OCI-LY3 (cell line): ENCODE measurements around the gene PGLYRP3.

ENCODE experiments used
- H2AFZ ChIP-seq: fragments of 200-600, 300-600 bp; shearing (Covaris generic); 2 replicates; pipeline ENCODE4 v1.6.0; 2014; ENCODE audit warnings: antibody characterized with exemption, low read depth, low read length
- H3K27ac ChIP-seq: fragments of 200-600, 300-600 bp; sonication (generic); 2 replicates; pipeline ENCODE4 v1.5.1; 2014; ENCODE audit warnings: mild to moderate bottlenecking, low read length, moderate library complexity, mixed read lengths
- H3K27me3 ChIP-seq: fragments of 200-600, 300-600 bp; sonication (generic); 2 replicates; pipeline ENCODE4 v1.6.1; 2014; ENCODE audit warnings: low read depth, low read length, mixed read lengths
- H3K36me3 ChIP-seq: fragments of 200-600, 300-600 bp; sonication (generic); replicated peaks from 2 replicates; pipeline ENCODE3; 2014; ENCODE audit warnings: low read depth, low read length, mixed read lengths
- H3K4me1 ChIP-seq: fragments of 300-600, 200-600 bp; sonication (generic); 2 replicates; pipeline ENCODE4 v1.6.1; 2014; ENCODE audit warnings: low read length, mixed read lengths
- H3K4me2 ChIP-seq: fragments of 200-600, 300-600 bp; sonication (generic); 2 replicates; pipeline ENCODE4 v1.6.1; 2014; ENCODE audit warnings: low read length, mixed read lengths
- H3K4me3 ChIP-seq: fragments of 300-600, 200-600 bp; sonication (generic); 2 replicates; pipeline ENCODE4 v1.5.1; 2014; ENCODE audit warnings: antibody characterized with exemption, mild to moderate bottlenecking, low read length, moderate library complexity
- H3K79me2 ChIP-seq: fragments of 300-600, 200-600 bp; shearing (Covaris generic); 2 replicates; pipeline ENCODE4 v1.6.1; 2014; ENCODE audit warnings: mild to moderate bottlenecking, low read length, mixed read lengths
- H3K9ac ChIP-seq: fragments of 300-600, 200-600 bp; shearing (Covaris generic); 2 replicates; pipeline ENCODE4 v1.6.0; 2014; ENCODE audit warnings: mild to moderate bottlenecking, low read length, moderate library complexity
- H3K9me3 ChIP-seq: fragments of 200-600, 300-600 bp; shearing (Covaris generic); 2 replicates; pipeline ENCODE4 v1.6.1; 2014; ENCODE audit warnings: low read length, mixed read lengths; ENCODE audit not compliant: insufficient read depth
- H4K20me1 ChIP-seq: fragments of 200-600, 300-600 bp; sonication (generic); 2 replicates; pipeline ENCODE4 v1.6.1; 2016; ENCODE audit warnings: low read length, mixed read lengths; ENCODE audit not compliant: insufficient read depth
- EZH2phosphoT487 ChIP-seq: fragments of 200-600 bp; shearing (Covaris generic); IDR thresholded peaks from 2 replicates; pipeline ENCODE4 v1.6.1; 2018; ENCODE audit warnings: antibody characterized with exemption, mixed run types, low read depth
- TF ChIP-seq, protein P1 (sequence below): fragments of 200-600, 300-600 bp; sonication (generic); IDR thresholded peaks from 2 replicates; pipeline ENCODE4 v1.5.1; 2014; ENCODE audit warnings: antibody characterized with exemption, low read length, low read depth

Gene PGLYRP3, protein sequence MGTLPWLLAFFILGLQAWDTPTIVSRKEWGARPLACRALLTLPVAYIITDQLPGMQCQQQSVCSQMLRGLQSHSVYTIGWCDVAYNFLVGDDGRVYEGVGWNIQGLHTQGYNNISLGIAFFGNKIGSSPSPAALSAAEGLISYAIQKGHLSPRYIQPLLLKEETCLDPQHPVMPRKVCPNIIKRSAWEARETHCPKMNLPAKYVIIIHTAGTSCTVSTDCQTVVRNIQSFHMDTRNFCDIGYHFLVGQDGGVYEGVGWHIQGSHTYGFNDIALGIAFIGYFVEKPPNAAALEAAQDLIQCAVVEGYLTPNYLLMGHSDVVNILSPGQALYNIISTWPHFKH

DNA sequence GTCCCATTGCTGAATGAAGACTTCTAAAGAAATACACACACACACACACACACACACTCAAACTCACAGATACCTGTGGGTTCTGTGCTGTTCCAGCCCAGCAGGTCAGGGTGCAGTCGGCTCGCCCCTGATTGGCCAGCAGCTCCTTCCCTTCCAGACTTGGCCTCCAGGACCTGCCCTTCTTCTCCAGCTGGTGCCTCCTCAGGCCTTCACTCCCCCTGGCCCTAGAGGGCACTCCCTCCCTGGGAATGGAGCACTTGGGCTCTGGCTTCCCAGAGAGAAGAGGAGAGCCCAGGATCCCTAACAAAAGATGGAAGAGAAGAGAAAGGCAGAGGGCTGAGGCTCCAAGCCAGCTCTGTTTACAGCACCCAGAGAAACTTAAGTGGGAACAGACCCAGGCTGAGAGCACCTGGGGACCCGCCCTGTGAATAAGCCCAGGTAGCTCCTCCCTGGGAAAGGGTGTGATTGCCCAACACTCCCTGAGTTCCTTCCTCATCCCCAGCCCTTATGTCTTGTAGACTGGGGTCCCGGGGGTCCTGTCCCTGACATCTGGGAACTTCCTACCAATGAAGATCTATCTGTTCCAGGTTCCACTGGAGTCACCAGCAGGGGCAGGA lies at the start of gene PGLYRP3:
TSS of gene PGLYRP3 (minus strand) at position 383 of the 617 bp plus-strand sequence. CDS start 2,287 bp downstream, outside the sequence.
- H3K27ac ChIP-seq = no peak within 1 kb of the TSS
- H3K4me2 ChIP-seq = no peak within 1 kb of the TSS
- TF ChIP-seq, protein P1, sequence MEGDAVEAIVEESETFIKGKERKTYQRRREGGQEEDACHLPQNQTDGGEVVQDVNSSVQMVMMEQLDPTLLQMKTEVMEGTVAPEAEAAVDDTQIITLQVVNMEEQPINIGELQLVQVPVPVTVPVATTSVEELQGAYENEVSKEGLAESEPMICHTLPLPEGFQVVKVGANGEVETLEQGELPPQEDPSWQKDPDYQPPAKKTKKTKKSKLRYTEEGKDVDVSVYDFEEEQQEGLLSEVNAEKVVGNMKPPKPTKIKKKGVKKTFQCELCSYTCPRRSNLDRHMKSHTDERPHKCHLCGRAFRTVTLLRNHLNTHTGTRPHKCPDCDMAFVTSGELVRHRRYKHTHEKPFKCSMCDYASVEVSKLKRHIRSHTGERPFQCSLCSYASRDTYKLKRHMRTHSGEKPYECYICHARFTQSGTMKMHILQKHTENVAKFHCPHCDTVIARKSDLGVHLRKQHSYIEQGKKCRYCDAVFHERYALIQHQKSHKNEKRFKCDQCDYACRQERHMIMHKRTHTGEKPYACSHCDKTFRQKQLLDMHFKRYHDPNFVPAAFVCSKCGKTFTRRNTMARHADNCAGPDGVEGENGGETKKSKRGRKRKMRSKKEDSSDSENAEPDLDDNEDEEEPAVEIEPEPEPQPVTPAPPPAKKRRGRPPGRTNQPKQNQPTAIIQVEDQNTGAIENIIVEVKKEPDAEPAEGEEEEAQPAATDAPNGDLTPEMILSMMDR = peak; percentile 58
- no peak for TF ChIP-seq EZH2phosphoT487
- H3K9me3 ChIP-seq = no peaks in the 10 kb centered on the region
- 0 out of 2 replicates have a peak, but pooled peaks cover 8% of the 10 kb centered on the region for H3K27me3 ChIP-seq
- H3K9ac ChIP-seq = no peak within 1 kb of the TSS
- H3K4me1 ChIP-seq = peaks cover 28% of the 10 kb centered on the region
- no peaks in the 10 kb centered on the region for H3K79me2 ChIP-seq
- H3K36me3 ChIP-seq = no peaks in the 10 kb centered on the region
- no peak within 1 kb of the TSS for H2AFZ ChIP-seq
- no peaks in the 10 kb centered on the region for H4K20me1 ChIP-seq
- no peak within 1 kb of the TSS for H3K4me3 ChIP-seq

DNA sequence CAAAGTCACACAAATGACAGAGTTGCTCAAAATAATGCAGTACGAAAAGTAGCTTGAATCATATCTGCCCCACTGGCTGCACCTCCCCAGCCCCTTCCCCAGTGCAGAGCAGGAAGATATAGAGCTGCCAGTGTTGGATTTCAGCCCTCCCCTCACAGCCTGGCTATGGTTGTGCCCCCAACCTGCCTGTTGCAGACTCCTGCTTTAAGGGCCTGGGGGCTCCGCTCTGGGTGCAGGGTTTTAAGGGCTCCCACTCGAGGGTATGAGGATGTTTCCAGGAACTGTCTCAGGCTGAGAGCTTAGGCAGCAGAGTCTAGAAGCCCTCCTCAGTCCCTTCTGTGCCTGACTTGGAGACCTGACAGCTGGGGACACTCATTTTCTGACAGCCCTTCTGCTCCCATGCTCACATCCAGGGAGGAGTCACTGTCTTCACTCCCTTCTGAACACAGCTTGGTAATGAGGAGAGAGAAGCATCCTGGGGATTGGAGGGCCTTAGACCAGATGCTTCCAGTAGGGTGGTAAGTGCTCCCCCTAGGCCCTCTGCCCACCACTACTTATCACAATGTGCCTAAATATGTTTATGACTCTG lies 49.5 kb upstream of the PGLYRP3 start:
- no peak for TF ChIP-seq EZH2phosphoT487
- TF ChIP-seq, protein P1 = no peak
- no peaks in the 10 kb centered on the region for H3K9me3 ChIP-seq
- peaks cover 30% of the 10 kb centered on the region for H3K4me1 ChIP-seq
- no peaks in the 10 kb centered on the region for H3K36me3 ChIP-seq
- H3K27ac ChIP-seq = no peak overlapping the region
- no peak overlapping the region for H3K4me3 ChIP-seq
- H3K79me2 ChIP-seq = no peaks in the 10 kb centered on the region
- no peak overlapping the region for H2AFZ ChIP-seq
- H3K27me3 ChIP-seq = peaks cover 16% of the 10 kb centered on the region
- H3K9ac ChIP-seq = no peak overlapping the region
- H4K20me1 ChIP-seq = no peaks in the 10 kb centered on the region
- no peak overlapping the region for H3K4me2 ChIP-seq

DNA sequence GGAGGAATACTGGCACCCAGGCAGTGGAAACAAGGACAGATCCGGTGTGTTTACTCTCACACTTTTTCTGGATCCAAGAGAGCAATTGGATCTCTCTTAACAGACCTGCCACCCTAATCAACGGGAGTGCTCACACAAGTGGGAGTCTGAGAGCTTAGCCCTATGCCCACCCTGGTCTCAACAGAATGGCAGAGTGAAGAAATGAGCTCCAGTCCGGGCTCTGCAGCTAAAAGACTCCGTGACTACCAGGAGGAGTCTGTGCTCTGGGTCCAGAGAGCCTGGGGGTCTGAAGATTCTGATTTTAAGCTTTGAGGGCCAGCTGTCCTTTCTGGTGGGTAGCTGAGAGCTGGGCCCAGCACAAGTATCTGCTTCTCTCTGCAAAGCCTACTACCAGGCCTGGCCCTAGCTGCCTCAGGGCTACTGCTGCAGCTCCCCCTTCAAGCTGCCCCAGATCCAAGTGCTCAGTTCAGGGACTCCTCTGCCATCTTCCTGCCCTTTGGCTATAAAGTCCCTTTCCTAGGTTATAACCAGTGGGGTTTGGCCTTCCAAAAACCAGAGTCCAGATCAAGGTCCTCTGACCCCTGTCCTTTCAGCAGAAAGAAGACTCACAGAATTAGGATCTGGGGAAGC lies 48.8 kb upstream of the PGLYRP3 start:
- Histone ChIP-seq H3K9ac (no peak overlapping the region), H4K20me1 (no peaks in the 10 kb centered on the region), H3K27ac (no peak overlapping the region), H2AFZ (no peak overlapping the region), H3K4me2 (no peak overlapping the region), H3K4me3 (no peak overlapping the region), H3K36me3 (no peaks in the 10 kb centered on the region), H3K27me3 (peaks cover 20% of the 10 kb centered on the region), H3K79me2 (no peaks in the 10 kb centered on the region), H3K4me1 (peaks cover 31% of the 10 kb centered on the region), H3K9me3 (no peaks in the 10 kb centered on the region)
- TF ChIP-seq, protein P1 = no peak
- TF ChIP-seq EZH2phosphoT487 = no peak
